ENCODE results near the gene ARHGAP21.

DNA sequence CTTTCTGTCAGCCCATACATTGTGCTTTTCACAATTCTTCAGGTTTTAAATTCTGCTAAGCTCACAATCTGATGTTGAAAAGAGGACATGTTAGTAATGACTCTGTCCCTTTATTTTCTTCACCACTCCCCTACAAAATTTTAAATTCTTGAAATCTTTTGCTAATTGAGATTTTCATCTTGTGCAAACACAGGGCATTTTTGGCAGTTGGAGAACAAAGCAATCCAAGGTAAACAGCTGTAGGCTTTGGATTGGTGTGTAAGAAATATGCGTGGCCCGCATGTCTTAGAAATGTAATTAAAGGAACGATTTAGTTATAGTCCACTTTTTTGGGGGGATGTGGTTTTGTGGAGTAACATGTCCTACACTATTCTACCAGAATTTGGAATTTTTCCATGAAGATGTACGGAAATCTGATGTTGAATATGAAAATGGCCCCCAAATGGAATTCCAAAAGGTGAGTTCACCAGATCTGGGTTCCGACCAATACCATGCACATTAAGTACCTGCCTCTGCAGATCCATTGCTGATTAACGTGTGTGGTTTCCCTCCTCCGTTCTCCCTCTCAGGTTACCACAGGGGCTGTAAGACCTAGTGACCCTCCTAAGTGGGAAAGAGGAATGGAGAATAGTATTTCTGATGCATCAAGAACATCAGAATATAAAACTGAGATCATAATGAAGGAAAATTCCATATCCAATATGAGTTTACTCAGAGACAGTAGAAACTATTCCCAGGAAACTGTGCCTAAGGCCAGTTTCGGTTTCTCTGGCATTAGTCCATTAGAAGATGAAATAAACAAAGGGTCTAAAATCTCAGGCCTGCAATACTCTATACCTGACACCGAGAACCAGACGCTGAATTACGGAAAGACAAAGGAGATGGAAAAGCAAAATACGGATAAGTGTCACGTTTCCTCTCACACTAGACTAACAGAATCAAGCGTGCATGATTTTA lies 181.1 kb downstream of the ARHGAP21 start:
- TF ChIP-seq CTCF (conservative IDR thresholded peaks at IDR 0.05; ENCODE audit: low read length) (no peak), EZH2phosphoT487 (IDR thresholded peaks at IDR 0.05; ENCODE audit: borderline replicate concordance) (no peak)

Measured in Loucy (cell line).